ENCODE data around the gene PAGE2B.
"Not testable (repeated sequence)": the region's sequence is repeated elsewhere in the genome, so short reads cannot be mapped to it uniquely, and the experiment has no call there.

Gene PAGE2B

GRCh38 chrX:55074851-55075467 lies at the start of gene PAGE2B:
TSS of gene PAGE2B (plus strand) at chrX:55075030. CDS start at chrX:55076042, 1,012 bp downstream.
- DNase-seq (ENCODE audit: low read depth) = no peak

- no peak for DNase-seq (ENCODE audit: low read depth)
Observed at GRCh38 chrX:55026143-55026542, 48.7 kb upstream of the PAGE2B start.

- DNase-seq (ENCODE audit: low read depth) = no peak
Observed at GRCh38 chrX:55026840-55027239, 48.0 kb upstream of the PAGE2B start.

DNA sequence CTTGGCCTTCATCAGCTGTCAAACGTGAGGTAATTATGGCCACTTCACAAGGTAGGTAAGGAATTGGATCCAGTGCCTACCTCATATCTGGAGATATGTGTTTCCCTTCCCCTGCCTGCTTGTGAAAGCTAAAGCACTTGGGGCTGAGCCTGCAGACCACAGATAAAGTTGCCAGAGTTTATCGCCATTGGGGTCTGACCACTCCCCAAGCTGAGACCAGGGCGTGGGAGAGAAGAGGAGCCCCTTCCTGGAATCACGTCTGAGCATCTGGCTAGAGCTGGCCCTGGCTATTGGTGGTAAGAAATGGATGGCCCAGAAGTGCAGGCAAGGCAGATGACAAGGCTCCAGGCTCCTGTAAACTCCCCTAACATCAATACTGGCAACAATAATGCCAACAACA lies 46.8 kb upstream of the PAGE2B start:
- no peak for DNase-seq (ENCODE audit: low read depth)

DNA sequence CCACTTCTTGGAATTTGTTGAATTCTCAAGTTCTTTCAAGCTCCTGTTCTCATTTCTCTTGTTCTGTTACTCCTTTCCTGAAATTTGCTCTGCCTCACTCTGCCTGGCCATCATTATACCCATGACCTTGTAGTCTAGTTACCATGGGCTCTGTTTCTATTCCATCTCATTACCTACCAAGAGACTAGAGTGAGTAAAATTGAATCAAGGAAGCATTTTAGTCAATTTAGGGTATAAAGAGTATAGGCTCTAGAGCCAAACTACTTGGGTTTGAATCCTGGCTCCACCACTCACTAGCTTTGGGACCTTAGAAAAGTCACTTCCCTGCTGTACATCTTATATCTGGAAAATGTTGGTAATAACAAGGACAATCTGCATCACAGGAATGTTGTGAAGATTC lies 46.2 kb upstream of the PAGE2B start:
- DNase-seq (ENCODE audit: low read depth) = no peak

GRCh38 chrX:55029291-55029690 lies 45.5 kb upstream of the PAGE2B start:
- DNase-seq (ENCODE audit: low read depth) = no peak

DNA sequence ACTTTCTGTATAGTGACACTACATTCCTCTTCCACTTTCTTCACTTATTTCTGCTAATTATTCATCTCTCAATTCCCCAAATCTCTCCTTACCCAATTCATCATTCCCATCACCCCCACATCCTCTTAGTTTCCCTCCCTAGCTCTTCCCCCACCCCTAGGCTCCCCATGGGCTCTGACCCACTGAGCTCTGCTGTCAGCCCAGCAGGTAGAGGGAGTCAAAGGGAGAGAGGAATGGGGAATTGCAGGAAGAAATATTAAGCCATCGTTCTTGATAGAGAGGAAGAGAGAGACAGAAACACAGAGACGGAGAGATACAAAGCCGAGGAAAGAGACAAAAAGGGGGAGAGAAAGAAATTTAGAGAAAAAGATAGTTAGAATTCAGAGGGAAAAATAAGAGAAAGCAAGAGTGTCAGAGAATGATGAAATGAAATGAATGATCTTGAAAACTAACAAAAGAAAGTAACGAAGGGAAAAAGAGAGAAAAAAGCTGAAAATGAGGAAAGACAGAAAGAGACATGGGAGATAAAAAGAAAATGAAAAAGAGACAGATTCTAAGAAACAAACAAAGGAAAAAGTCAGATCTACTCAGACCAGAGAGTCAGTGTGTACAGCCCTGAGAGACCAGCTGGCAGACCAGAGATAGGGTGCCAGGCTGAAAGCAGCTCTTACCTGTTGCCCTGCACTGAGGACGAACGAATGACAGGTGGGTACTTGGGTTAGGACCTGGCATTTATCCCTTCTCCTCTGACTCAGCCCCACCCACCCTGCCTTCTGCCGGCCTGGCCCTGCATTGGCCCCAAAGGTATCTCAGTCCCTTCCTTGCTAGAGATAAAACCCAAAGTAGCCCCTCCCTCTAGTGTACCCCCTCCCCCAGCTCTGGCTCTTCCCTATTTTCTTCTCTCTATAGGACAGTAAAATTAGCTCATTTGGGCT lies 44.3 kb upstream of the PAGE2B start, which contains the start of gene ALAS2:
Gene ALAS2, minus strand, starts transcription at position 707 of the 935 bp plus-strand sequence. CDS start 4,977 bp downstream, outside the sequence.
- no peak for DNase-seq (ENCODE audit: low read depth)

DNA sequence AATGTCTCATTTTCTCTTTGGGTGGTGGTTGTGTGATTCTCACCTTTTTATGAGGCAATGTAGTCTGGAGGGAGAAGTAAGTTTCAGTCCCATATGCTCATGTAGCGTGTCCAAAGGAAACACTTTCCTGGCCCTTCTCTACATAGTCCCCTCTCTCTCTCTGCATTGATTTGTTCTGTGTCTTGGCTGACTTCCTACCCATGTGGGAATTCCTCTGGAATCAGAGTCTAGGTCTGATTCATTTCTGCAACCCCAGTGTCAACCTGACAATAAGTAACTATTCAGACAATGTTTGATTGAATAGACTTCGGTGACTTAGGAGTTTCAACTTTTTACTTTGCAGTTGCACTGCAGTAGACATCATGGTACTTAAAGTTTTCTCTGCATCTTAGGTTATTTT lies 41.4 kb upstream of the PAGE2B start:
- no peak for DNase-seq (ENCODE audit: low read depth)

DNA sequence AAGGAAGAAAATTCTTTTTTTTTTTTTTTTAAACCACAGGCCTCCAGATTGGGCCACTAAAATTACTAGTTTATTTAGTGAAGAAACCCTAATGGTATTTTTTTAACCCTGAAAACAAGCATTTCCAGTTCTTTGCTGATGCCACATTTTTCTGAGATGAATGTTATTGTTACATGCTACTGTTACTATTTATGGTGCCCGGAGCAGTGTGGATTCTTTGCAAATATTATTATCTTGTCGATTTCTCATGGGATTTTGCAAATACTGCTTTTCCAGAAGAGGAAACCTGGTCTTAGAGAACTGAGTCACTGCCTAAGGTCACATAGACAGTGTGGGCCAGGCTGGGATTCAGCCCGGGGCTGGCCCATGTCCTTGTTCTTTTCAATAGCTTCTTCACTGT lies 35.4 kb upstream of the PAGE2B start:
- no peak for DNase-seq (ENCODE audit: low read depth)

- no peak for DNase-seq (ENCODE audit: low read depth)
Observed at GRCh38 chrX:55041514-55041913, 33.3 kb upstream of the PAGE2B start.

- not testable (repeated sequence) for DNase-seq (ENCODE audit: low read depth)
Observed at GRCh38 chrX:55050599-55050998, 24.2 kb upstream of the PAGE2B start.

GRCh38 chrX:55056820-55057674 lies 17.8 kb upstream of the PAGE2B start:
- DNase-seq (ENCODE audit: low read depth) = no peak

DNA sequence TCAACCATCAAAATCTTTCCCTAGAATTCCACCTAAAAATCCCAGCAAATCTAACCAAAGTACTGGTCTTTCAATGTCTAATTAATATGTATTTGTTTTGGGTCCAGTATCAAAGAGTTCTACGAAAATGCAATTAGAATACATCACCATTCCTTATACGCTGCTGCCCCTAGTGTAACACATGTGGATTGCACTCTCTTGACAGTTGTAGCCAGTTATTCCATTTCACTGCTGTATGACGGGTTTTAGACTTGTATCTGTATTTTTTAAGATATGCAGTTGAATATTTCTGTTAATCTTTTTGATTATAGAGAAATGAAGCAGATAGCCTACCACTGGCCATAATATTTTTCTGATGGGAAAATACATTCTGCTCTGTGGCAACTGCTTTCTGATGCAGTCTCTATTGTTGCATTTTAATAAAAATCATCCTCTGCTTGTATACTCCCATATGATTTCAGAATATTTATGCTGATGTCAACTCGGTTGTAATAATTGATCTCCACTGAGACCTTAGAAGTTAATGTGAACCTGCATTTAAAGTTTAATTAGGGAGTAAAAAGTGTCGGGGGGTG lies 17.1 kb upstream of the PAGE2B start:
- DNase-seq (ENCODE audit: low read depth) = no peak

GRCh38 chrX:55067180-55067579 lies 7.7 kb upstream of the PAGE2B start:
- not testable (repeated sequence) for DNase-seq (ENCODE audit: low read depth)

GRCh38 chrX:55072286-55072685 lies 2.5 kb upstream of the PAGE2B start:
- no peak for DNase-seq (ENCODE audit: low read depth)

DNA sequence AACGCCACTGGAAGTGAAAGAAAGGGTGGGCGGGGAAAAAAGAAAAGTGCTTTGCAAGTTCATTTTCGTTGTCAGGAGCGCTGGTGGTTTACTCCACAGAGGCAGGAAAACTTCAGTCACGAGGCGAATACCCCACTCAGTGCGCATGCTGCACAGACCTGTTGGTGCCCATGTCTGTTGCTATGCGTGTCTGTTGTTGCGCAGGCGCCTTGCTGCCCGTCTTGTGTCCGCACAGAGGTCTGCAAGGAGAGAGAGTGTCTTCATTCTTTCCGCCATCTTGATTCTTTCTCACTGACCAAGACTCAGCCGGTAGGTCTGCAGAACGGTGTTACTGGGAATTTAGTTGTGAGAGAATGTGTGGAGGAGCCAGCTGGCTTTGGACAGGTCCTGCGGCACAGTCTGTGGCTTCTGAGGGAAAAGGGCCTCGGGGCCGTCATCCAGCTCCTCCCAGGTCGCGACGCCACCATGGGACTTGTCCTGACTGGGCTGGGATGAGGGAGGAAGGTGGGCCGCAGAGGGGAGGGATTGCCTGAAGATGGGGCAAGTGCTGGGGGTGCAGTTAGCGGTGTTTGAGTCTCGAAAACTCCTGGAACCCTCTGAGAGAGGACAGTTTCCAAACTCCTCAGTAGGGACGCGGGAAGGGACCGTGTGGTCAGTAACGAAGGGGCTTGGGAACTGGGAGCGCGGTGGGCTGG lies 14.1 kb downstream of the PAGE2B start, which contains the start of gene PAGE2:
Gene PAGE2, plus strand, starts transcription at position 224 of the 695 bp plus-strand sequence. CDS start 1,003 bp downstream, outside the sequence.
- no peak for DNase-seq (ENCODE audit: low read depth)

DNA sequence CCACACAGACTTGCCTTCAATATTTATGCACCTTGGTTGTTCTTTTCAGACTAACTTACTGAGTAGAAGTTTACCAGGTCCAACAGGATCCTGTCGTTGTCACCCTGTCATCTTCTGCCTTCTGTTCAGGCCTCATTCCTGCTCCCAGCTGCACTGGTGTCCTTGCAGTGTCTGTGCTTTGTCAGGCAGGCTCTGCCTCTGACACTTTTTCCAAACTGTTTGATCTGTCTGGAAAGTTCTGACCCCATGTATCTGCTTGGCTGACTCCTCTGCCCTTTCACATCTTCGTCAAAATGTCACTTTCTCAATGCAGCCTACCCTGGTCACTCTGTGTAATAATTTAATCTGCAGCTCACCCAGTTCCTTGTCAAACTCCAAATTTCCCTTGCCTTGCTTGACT lies 23.9 kb downstream of the PAGE2B start:
- no peak for DNase-seq (ENCODE audit: low read depth)

DNA sequence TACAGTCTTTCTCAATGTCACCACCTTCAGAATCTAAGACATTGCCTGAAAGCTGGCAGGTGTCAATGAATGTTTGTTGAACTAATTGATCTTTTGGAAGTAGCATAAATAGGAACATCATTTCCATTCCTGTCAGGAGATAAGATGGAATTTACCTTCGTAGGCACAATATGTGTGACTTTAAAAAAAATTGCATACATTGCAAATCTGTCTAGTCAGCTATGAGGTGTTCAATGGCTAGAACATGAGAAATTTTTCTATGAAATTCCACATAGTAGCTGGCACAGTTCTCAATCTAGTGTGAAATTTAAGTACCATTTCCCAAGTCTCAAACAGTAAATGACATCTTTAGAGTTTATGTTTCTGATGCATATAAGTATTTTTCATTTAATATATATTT lies 24.3 kb downstream of the PAGE2B start:
- DNase-seq (ENCODE audit: low read depth) = no peak

DNA sequence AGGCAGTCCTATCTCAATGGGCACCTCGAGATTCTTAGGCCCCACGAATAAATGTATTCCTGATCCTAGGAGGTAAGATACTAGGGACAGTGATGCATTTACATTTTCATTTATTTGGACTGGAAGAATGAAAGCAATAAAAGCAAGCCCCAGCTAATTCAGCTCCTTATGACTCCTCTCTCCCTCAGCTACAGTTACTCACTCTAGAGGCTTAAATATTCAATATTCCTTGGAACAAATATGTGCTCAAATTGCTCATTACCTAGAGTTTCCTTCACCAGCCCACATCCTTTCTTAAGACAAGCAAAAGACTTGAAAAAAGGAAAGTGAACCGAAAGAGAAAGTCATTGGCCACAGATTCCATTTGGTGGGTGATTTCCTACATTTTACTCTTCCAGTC lies 27.9 kb downstream of the PAGE2B start:
- no peak for DNase-seq (ENCODE audit: low read depth)

GRCh38 chrX:55107262-55107661 lies 32.4 kb downstream of the PAGE2B start:
- DNase-seq (ENCODE audit: low read depth) = no peak

DNA sequence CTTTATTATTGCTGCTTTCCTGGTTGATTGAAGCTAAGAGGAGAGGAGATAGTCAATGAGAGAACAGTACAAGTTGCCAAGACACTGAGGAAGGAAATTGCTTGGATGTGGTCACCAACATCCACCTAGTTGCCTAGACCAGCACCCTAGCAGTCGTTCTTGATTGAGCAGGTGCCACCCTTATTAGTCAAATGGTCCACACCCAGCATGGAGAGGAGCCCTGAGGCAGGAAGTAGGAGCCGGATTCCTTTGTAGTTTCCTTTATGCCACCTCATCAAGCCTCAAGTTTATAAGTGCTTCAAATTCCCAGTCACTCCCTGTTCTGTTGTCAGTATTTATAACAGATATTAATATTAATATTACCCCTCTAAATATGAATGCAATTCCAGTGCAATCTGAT lies 33.1 kb downstream of the PAGE2B start:
- DNase-seq (ENCODE audit: low read depth) = no peak
